NT2/D1 (cell line): ENCODE results near the gene TMEM53.

ENCODE experiments used
- DNase-seq: peaks from one replicate; pipeline ENCODE4 v3.0.0-alpha.2; 2011; ENCODE audit warnings: low read depth, low spot score
- H3K27me3 ChIP-seq: 2 replicates; pipeline ENCODE4 v1.6.0; 2011; ENCODE audit warnings: mild to moderate bottlenecking; ENCODE audit not compliant: insufficient read length, insufficient read depth
- H3K36me3 ChIP-seq: 2 replicates; pipeline ENCODE4 v1.6.1; 2011; ENCODE audit warnings: mild to moderate bottlenecking, low read length, mixed read lengths; ENCODE audit not compliant: insufficient read depth, insufficient read length
- H3K4me1 ChIP-seq: 2 replicates; pipeline ENCODE4 v1.5.1; 2011; ENCODE audit not compliant: insufficient read depth, insufficient read length
- H3K4me3 ChIP-seq: 2 replicates; pipeline ENCODE4 v1.5.1; 2011; ENCODE audit warnings: low read depth; ENCODE audit not compliant: insufficient read length
- H3K9ac ChIP-seq: 2 replicates; pipeline ENCODE4 v1.6.0; 2011; ENCODE audit warnings: low read depth; ENCODE audit not compliant: insufficient read length
- H3K9me3 ChIP-seq: 2 replicates; pipeline ENCODE4 v1.5.1; 2011; ENCODE audit warnings: mild to moderate bottlenecking, low read length; ENCODE audit not compliant: insufficient read depth
- SUZ12 ChIP-seq: IDR thresholded peaks from 2 replicates; pipeline ENCODE4 v1.6.1; 2011; ENCODE audit not compliant: insufficient read length, insufficient read depth; ENCODE audit errors: extremely low read depth
- YY1 ChIP-seq: IDR thresholded peaks from 2 replicates; pipeline ENCODE4 v1.6.1; 2011; ENCODE audit not compliant: insufficient read length, insufficient read depth
- ZNF274 ChIP-seq: IDR thresholded peaks from 2 replicates; pipeline ENCODE4 v1.6.1; 2011; ENCODE audit warnings: mild to moderate bottlenecking, low read depth, low read length

Gene TMEM53

GRCh38 chr1:44659566-44659965, 14.7 kb downstream of the TMEM53 start:
- Histone ChIP-seq H3K4me1 (peaks cover 21% of the 10 kb centered on the region), H3K9me3 (no peaks in the 10 kb centered on the region), H3K4me3 (no peak overlapping the region), H3K36me3 (peaks cover 3% of the 10 kb centered on the region), H3K27me3 (no peaks in the 10 kb centered on the region), H3K9ac (no peak overlapping the region)
- TF ChIP-seq ZNF274: no peak
- TF ChIP-seq YY1: no peak
- no peak for TF ChIP-seq SUZ12
- no peak for DNase-seq

- Histone ChIP-seq H3K9ac (peak overlapping the region; percentile 34), H3K4me3 (no peak overlapping the region), H3K4me1 (peaks cover 24% of the 10 kb centered on the region), H3K9me3 (no peaks in the 10 kb centered on the region), H3K36me3 (peaks cover 26% of the 10 kb centered on the region), H3K27me3 (no peaks in the 10 kb centered on the region)
- TF ChIP-seq ZNF274: no peak
- TF ChIP-seq YY1: no peak
- TF ChIP-seq SUZ12: no peak
- no peak for DNase-seq
Measured at GRCh38 chr1:44655609-44656008, 18.7 kb downstream of the TMEM53 start.

- Histone ChIP-seq H3K9ac (peak overlapping the region; percentile 34), H3K4me1 (peaks cover 26% of the 10 kb centered on the region), H3K27me3 (no peaks in the 10 kb centered on the region), H3K36me3 (peaks cover 35% of the 10 kb centered on the region), H3K4me3 (no peak overlapping the region), H3K9me3 (no peaks in the 10 kb centered on the region)
- DNase-seq: no peak
- TF ChIP-seq ZNF274 (no peak), YY1 (no peak), SUZ12 (no peak)
Measured at GRCh38 chr1:44654621-44655187, 19.6 kb downstream of the TMEM53 start.

GRCh38 chr1:44653107-44653964, 20.9 kb downstream of the TMEM53 start:
- no peak for TF ChIP-seq YY1
- H3K9me3 ChIP-seq: no peaks in the 10 kb centered on the region
- H3K4me1 ChIP-seq: peaks cover 35% of the 10 kb centered on the region
- peaks cover 45% of the 10 kb centered on the region for H3K36me3 ChIP-seq
- no peak for DNase-seq
- no peak overlapping the region for H3K9ac ChIP-seq
- no peaks in the 10 kb centered on the region for H3K27me3 ChIP-seq
- no peak overlapping the region for H3K4me3 ChIP-seq

- Histone ChIP-seq H3K4me1 (peaks cover 31% of the 10 kb centered on the region), H3K36me3 (peaks cover 53% of the 10 kb centered on the region), H3K4me3 (no peak overlapping the region), H3K9me3 (no peaks in the 10 kb centered on the region), H3K27me3 (no peaks in the 10 kb centered on the region), H3K9ac (no peak overlapping the region)
- no peak for TF ChIP-seq ZNF274
- TF ChIP-seq YY1: peak; percentile 45
- peak; percentile 81 for DNase-seq
Measured at GRCh38 chr1:44652445-44653106, 21.7 kb downstream of the TMEM53 start.

GRCh38 chr1:44651069-44651468, 23.2 kb downstream of the TMEM53 start:
- H3K4me1 ChIP-seq: peaks cover 31% of the 10 kb centered on the region
- H3K9me3 ChIP-seq: no peaks in the 10 kb centered on the region
- H3K9ac ChIP-seq: no peak overlapping the region
- no peak overlapping the region for H3K4me3 ChIP-seq
- H3K27me3 ChIP-seq: no peaks in the 10 kb centered on the region
- DNase-seq: no peak
- H3K36me3 ChIP-seq: peaks cover 68% of the 10 kb centered on the region
- no peak for TF ChIP-seq ZNF274
- TF ChIP-seq SUZ12: no peak
- TF ChIP-seq YY1: no peak

- H3K4me1 ChIP-seq: peaks cover 29% of the 10 kb centered on the region
- no peak for DNase-seq
- peaks cover 76% of the 10 kb centered on the region for H3K36me3 ChIP-seq
- no peak overlapping the region for H3K4me3 ChIP-seq
- TF ChIP-seq ZNF274 (no peak), YY1 (no peak), SUZ12 (no peak)
- H3K9me3 ChIP-seq: no peaks in the 10 kb centered on the region
- no peaks in the 10 kb centered on the region for H3K27me3 ChIP-seq
- H3K9ac ChIP-seq: no peak overlapping the region
Measured at GRCh38 chr1:44650159-44650831, 24.0 kb downstream of the TMEM53 start.
